HepG2 (cell line): Measurements from ENCODE around the gene CRNKL1. TPM values are rescaled to one million over a fixed set of nuclear protein-coding genes. Genes with fewer than 3 reads are reported as not detected.
A peak's percentile ranks its signal among the peaks of the same experiment; 100 is the strongest.

ENCODE experiments used
- CREM ChIP-seq, 2 experiments: sonication (generic) in 1 of 2; formaldehyde crosslinking in 1 of 2; IDR thresholded peaks; 2 replicates each; pipeline versions ENCODE4 v1.4.0 to v1.6.1; 2016 to 2020; ENCODE audit warnings: antibody characterized with exemption in 1 of 2, mild to moderate bottlenecking in 1 of 2, missing genetic modification reagents in 1 of 2
- ESRRA ChIP-seq: sonication (generic); formaldehyde crosslinking; IDR thresholded peaks from 2 replicates; pipeline ENCODE4 v1.5.1; 2020; ENCODE audit warnings: mild to moderate bottlenecking, low read depth, missing genetic modification reagents
- ISX ChIP-seq: sonication (generic); formaldehyde crosslinking; conservative IDR thresholded peaks from 2 replicates; pipeline ENCODE4 v1.5.0; 2020; ENCODE audit warnings: missing genetic modification reagents
- NR2F1 ChIP-seq, 2 experiments: fragments of 450-650 bp in 1 of 2; formaldehyde crosslinking in 1 of 2; IDR thresholded peaks; 2 replicates each; pipeline versions ENCODE4 v1.5.0 to v1.6.1; 2016 to 2020; ENCODE audit warnings: mild to moderate bottlenecking in 1 of 2, missing compliant biosample characterization in 1 of 2, missing genetic modification reagents in 1 of 2, moderate library complexity in 1 of 2
- PAX8 ChIP-seq: sonication (generic); formaldehyde crosslinking; IDR thresholded peaks from 2 replicates; pipeline ENCODE4 v1.8.0; 2022; ENCODE audit warnings: mild to moderate bottlenecking, missing genetic modification reagents, borderline replicate concordance
- SIN3A ChIP-seq: IDR thresholded peaks from 2 replicates; pipeline ENCODE4 v1.6.1; 2011; ENCODE audit warnings: low read depth, mild to moderate bottlenecking, control low read depth, low read length, borderline replicate concordance
- SOX13 ChIP-seq, 3 experiments: fragments of 450-650 bp in 1 of 3; sonication (generic) in 1 of 3; formaldehyde crosslinking in 1 of 3; IDR thresholded peaks in 2 of 3; conservative IDR thresholded peaks in 1 of 3; 2 replicates each; pipeline versions ENCODE4 v1.5.0 to v1.6.1; 2016 to 2020; ENCODE audit warnings: antibody characterized with exemption in 1 of 3, mild to moderate bottlenecking in 1 of 3, missing compliant biosample characterization in 1 of 3, missing genetic modification reagents in 1 of 3, moderate library complexity in 1 of 3
- ZBTB3 ChIP-seq: sonication (generic); formaldehyde crosslinking; IDR thresholded peaks from 2 replicates; pipeline ENCODE4 v1.4.0; 2020; ENCODE audit warnings: low read depth, mild to moderate bottlenecking, moderate library complexity, missing genetic modification reagents, borderline replicate concordance
- ZFP37 ChIP-seq: sonication (generic); formaldehyde crosslinking; IDR thresholded peaks from 2 replicates; pipeline ENCODE4 v1.4.0; 2020; ENCODE audit warnings: missing genetic modification reagents, borderline replicate concordance
- ZNF124 ChIP-seq: sonication (generic); formaldehyde crosslinking; IDR thresholded peaks from 2 replicates; pipeline ENCODE4 v1.4.0; 2020; ENCODE audit warnings: missing genetic modification reagents
- ZNF225 ChIP-seq: sonication (generic); formaldehyde crosslinking; IDR thresholded peaks from 2 replicates; pipeline ENCODE4 v1.4.0; 2020; ENCODE audit warnings: mild to moderate bottlenecking, missing genetic modification reagents
- ZNF260 ChIP-seq: sonication (generic); formaldehyde crosslinking; IDR thresholded peaks from 2 replicates; pipeline ENCODE4 v1.4.0; 2020; ENCODE audit warnings: missing genetic modification reagents, low read depth, mild to moderate bottlenecking, borderline replicate concordance
- ZNF333 ChIP-seq: sonication (generic); formaldehyde crosslinking; IDR thresholded peaks from 2 replicates; pipeline ENCODE4 v1.4.0; 2020; ENCODE audit warnings: mild to moderate bottlenecking, missing genetic modification reagents, borderline replicate concordance
- ZNF343 ChIP-seq: sonication (generic); formaldehyde crosslinking; IDR thresholded peaks from 2 replicates; pipeline ENCODE4 v1.4.0; 2020; ENCODE audit warnings: mild to moderate bottlenecking, missing genetic modification reagents
- ZNF703 ChIP-seq: sonication (generic); formaldehyde crosslinking; IDR thresholded peaks from 2 replicates; pipeline ENCODE4 v1.5.1; 2020; ENCODE audit warnings: missing genetic modification reagents, mild to moderate bottlenecking, moderate library complexity, borderline replicate concordance
- ZNF839 ChIP-seq: sonication (generic); formaldehyde crosslinking; IDR thresholded peaks from 2 replicates; pipeline ENCODE4 v1.4.0; 2020; ENCODE audit warnings: missing genetic modification reagents, mild to moderate bottlenecking, borderline replicate concordance
- ZSCAN21 ChIP-seq: sonication (generic); formaldehyde crosslinking; IDR thresholded peaks from 2 replicates; pipeline ENCODE4 v1.8.0; 2022; ENCODE audit warnings: mild to moderate bottlenecking, missing genetic modification reagents, moderate library complexity, borderline replicate concordance
- polyA plus RNA-seq, 8 experiments: library from polyadenylated mRNA; depleted of rRNA in 3 of 8; stranded (reverse) in 7 of 8; unstranded in 1 of 8; fragments of >200 nt; fragmentation: Illumina TruSeq in 4 of 8; extraction: Trizol in 4 of 8; gene quantifications; 2 replicates each; pipeline versions ENCODE4 v1.2.1 to v1.2.3, GENCODE V29; 2011 to 2016; ENCODE audit warnings: low read depth in 4 of 8, missing spikeins in 1 of 8, mixed read lengths in 1 of 8; ENCODE audit not compliant: insufficient read depth in 1 of 8
- total RNA-seq, 5 experiments: library from RNA; depleted of rRNA; stranded (reverse); fragments of >200 nt; fragmentation: Illumina TruSeq; extraction: Trizol; gene quantifications; 2 replicates each; pipeline ENCODE4 v1.2.3, GENCODE V29; 2016; ENCODE audit warnings: low read depth in 1 of 5
- TF ChIP-seq, protein P1 (sequence below): IDR thresholded peaks from 2 replicates; pipeline ENCODE4 v1.4.0; 2020; ENCODE audit warnings: mild to moderate bottlenecking, missing genetic modification reagents
- TF ChIP-seq, protein P2 (sequence below): sonication (generic); formaldehyde crosslinking; IDR thresholded peaks from 2 replicates; pipeline ENCODE4 v1.4.0; 2020; ENCODE audit warnings: missing genetic modification reagents
- TF ChIP-seq, protein P3 (sequence below): sonication (generic); formaldehyde crosslinking; conservative IDR thresholded peaks from 2 replicates; pipeline ENCODE4 v1.4.0; 2020; ENCODE audit warnings: missing genetic modification reagents
- TF ChIP-seq, protein P4 (sequence below): IDR thresholded peaks from 2 replicates; pipeline ENCODE4 v1.6.1; 2016; ENCODE audit warnings: mild to moderate bottlenecking, missing biosample characterization, missing genetic modification reagents

CRNKL1 gene
- total and polyA plus RNA-seq, 2 of the 13 experiments (the other 11 are each of a cell fraction or from before 2014, with no cell fraction given) = 12.3 to 64.5 TPM

DNA sequence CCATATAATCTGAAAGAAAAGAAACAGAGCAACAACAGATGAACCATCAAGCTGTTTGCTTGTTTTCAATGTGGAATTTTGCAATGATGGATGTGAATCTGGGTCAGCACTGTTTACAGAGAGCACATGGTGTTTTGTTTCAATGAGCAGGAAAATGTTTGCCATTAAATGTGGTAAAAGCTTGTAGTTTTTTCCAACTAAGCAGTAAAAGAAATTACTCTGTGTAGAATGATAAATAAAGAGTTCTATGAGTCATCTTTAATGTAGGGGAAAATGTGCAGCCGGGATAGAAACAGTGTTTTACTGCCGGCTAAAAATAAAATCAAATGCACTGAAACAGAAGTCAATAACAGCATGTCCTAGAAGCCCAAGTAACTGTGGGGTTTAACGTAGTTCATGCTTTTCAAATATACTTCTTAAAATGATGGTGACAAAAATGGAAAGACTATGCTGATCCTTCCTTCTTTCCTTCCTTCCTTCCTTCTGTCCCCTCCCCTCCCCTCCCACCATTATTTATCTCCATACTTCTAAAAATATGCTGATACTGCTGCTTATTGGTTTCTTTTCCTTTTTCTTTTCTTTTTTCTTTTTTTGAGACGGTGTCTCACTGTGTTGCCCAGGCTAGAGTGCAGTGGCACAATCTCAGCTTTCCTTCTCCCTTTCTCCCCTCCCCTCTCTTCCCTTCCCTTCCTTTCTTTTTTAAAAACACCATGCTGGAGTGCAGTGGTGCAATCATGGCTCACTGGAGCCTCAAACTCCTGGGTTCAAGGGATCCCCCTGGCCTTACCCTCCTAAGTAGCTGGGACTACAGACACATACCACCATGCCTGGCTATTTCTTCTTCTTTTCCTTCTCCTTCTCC is 41.4 kb downstream of the CRNKL1 start (continued):
- TF ChIP-seq, protein P1, sequence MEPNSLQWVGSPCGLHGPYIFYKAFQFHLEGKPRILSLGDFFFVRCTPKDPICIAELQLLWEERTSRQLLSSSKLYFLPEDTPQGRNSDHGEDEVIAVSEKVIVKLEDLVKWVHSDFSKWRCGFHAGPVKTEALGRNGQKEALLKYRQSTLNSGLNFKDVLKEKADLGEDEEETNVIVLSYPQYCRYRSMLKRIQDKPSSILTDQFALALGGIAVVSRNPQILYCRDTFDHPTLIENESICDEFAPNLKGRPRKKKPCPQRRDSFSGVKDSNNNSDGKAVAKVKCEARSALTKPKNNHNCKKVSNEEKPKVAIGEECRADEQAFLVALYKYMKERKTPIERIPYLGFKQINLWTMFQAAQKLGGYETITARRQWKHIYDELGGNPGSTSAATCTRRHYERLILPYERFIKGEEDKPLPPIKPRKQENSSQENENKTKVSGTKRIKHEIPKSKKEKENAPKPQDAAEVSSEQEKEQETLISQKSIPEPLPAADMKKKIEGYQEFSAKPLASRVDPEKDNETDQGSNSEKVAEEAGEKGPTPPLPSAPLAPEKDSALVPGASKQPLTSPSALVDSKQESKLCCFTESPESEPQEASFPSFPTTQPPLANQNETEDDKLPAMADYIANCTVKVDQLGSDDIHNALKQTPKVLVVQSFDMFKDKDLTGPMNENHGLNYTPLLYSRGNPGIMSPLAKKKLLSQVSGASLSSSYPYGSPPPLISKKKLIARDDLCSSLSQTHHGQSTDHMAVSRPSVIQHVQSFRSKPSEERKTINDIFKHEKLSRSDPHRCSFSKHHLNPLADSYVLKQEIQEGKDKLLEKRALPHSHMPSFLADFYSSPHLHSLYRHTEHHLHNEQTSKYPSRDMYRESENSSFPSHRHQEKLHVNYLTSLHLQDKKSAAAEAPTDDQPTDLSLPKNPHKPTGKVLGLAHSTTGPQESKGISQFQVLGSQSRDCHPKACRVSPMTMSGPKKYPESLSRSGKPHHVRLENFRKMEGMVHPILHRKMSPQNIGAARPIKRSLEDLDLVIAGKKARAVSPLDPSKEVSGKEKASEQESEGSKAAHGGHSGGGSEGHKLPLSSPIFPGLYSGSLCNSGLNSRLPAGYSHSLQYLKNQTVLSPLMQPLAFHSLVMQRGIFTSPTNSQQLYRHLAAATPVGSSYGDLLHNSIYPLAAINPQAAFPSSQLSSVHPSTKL = peak; percentile 98
- TF ChIP-seq ZNF839 = no peak
- no peak for TF ChIP-seq ZSCAN21 (CRISPR knock-in tag)
- no peak for TF ChIP-seq PAX8 (CRISPR knock-in tag)
- TF ChIP-seq ZFP37 (CRISPR knock-in tag) = no peak
- peak; percentile 63; the same call in 1 of the 2 replicates for TF ChIP-seq CREM (IDR thresholded peaks at IDR 0.05)
- no peak for TF ChIP-seq CREM (CRISPR knock-in tag; IDR thresholded peaks at IDR 0.05)
- TF ChIP-seq ZBTB3 (CRISPR knock-in tag) = no peak
- TF ChIP-seq, protein P2, sequence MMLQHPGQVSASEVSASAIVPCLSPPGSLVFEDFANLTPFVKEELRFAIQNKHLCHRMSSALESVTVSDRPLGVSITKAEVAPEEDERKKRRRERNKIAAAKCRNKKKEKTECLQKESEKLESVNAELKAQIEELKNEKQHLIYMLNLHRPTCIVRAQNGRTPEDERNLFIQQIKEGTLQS (CRISPR knock-in tag) = no peak
- TF ChIP-seq ZNF260 (CRISPR knock-in tag) = no peak
- no peak for TF ChIP-seq ZNF333
- TF ChIP-seq, protein P3, sequence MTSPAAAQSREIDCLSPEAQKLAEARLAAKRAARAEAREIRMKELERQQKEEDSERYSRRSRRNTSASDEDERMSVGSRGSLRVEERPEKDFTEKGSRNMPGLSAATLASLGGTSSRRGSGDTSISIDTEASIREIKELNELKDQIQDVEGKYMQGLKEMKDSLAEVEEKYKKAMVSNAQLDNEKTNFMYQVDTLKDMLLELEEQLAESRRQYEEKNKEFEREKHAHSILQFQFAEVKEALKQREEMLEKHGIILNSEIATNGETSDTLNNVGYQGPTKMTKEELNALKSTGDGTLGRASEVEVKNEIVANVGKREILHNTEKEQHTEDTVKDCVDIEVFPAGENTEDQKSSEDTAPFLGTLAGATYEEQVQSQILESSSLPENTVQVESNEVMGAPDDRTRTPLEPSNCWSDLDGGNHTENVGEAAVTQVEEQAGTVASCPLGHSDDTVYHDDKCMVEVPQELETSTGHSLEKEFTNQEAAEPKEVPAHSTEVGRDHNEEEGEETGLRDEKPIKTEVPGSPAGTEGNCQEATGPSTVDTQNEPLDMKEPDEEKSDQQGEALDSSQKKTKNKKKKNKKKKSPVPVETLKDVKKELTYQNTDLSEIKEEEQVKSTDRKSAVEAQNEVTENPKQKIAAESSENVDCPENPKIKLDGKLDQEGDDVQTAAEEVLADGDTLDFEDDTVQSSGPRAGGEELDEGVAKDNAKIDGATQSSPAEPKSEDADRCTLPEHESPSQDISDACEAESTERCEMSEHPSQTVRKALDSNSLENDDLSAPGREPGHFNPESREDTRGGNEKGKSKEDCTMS = no peak
- TF ChIP-seq, protein P4, sequence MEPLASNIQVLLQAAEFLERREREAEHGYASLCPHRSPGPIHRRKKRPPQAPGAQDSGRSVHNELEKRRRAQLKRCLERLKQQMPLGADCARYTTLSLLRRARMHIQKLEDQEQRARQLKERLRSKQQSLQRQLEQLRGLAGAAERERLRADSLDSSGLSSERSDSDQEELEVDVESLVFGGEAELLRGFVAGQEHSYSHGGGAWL (CRISPR knock-in tag) = no peak
- TF ChIP-seq ZNF703 (CRISPR knock-in tag) = no peak
- TF ChIP-seq SIN3A = no peak
- peak in 1 of 2 experiments; percentile 46; a peak in 1 of 4 replicates for TF ChIP-seq NR2F1 (CRISPR knock-in tag; IDR thresholded peaks at IDR 0.05)
- TF ChIP-seq ESRRA = no peak
- no peak for TF ChIP-seq ISX (CRISPR knock-in tag)
- TF ChIP-seq ZNF225 (CRISPR knock-in tag) = no peak
- TF ChIP-seq SOX13 (IDR thresholded peaks at IDR 0.05) = peak; percentile 78
- peak in 1 of 2 experiments; percentile 92; a peak in 2 of 4 replicates for TF ChIP-seq SOX13 (CRISPR knock-in tag; conservative IDR thresholded peaks at IDR 0.05 in 1 of 2, IDR thresholded peaks at IDR 0.05 in 1 of 2)
- TF ChIP-seq ZNF124 (CRISPR knock-in tag) = no peak
- no peak for TF ChIP-seq ZNF343
